ENCODE data around the gene SVOPL.
A peak's percentile ranks its signal among the peaks of the same experiment; 100 is the strongest.

DNA sequence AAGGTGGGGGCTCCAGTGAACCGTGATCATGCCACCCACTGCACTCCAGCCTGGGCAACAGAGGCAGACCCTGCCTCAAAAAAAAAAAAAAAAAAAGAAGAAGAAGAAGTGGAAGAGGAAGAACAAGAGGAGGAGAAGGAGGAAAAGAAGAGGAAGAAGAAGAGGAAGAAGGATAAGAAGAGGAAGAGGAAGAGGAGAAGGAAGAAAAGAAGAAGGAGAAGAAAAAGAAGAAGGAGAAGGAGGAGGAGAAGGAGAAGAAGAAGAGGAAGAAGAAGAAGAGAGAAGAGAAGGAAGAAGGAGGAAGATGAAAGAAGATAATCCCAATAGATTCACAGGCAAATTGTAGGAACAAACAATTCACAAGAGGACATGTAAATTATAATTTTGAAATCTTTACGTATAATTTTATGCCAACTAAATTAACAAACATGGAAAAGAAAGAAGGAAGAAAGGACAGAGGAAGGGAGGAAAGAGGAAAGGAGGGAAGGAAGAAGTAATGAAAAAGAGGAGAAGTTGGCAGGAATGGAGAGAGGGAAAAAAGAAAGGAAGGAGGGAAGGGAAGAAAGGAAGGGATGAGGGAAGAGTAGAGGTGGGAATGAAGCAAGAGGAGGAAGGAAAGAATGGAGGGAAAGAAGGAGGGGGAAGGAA, 3.5 kb downstream of the SVOPL start:
- TF ChIP-seq CTCF (IDR thresholded peaks at IDR 0.05) (peak; percentile 9), EZH2 (IDR thresholded peaks at IDR 0.05; ENCODE audit: borderline replicate concordance, insufficient read depth, low read depth, low read length, poor library complexity, severe bottlenecking) (no peak)
